HG02852 (cell line): ENCODE measurements around the gene VPS36.
A peak's percentile ranks its signal among the peaks of the same experiment; 100 is the strongest.
"Not testable (repeated sequence)": the region's sequence is repeated elsewhere in the genome, so short reads cannot be mapped to it uniquely, and the experiment has no call there.

ENCODE experiments used
- ATAC-seq: cut with Tn5 transposase; IDR thresholded peaks from one replicate; pipeline ENCODE4 v1.9.1; 2021; ENCODE audit warnings: mild to moderate bottlenecking, moderate library complexity; ENCODE audit not compliant: unreplicated experiment

The VPS36 gene

GRCh38 chr13:52450012-52450792, at the start of gene VPS36:
TSS of gene VPS36 (minus strand) at chr13:52450634. CDS start at chr13:52450594, 40 bp downstream.
- ATAC-seq = peak; percentile 64

- ATAC-seq = not testable (repeated sequence)
Observed at GRCh38 chr13:52497979-52498378, 47.5 kb upstream of the VPS36 start.

- not testable (repeated sequence) for ATAC-seq
Observed at GRCh38 chr13:52494241-52494640, 43.8 kb upstream of the VPS36 start.

GRCh38 chr13:52491015-52491414, 40.6 kb upstream of the VPS36 start:
- ATAC-seq = not testable (repeated sequence)

GRCh38 chr13:52488763-52489162, 38.3 kb upstream of the VPS36 start:
- ATAC-seq = not testable (repeated sequence)

- not testable (repeated sequence) for ATAC-seq
Observed at GRCh38 chr13:52487078-52487477, 36.6 kb upstream of the VPS36 start.

- ATAC-seq = not testable (repeated sequence)
Observed at GRCh38 chr13:52480677-52481428, 30.4 kb upstream of the VPS36 start.

- ATAC-seq = not testable (repeated sequence)
Observed at GRCh38 chr13:52468487-52468886, 18.1 kb upstream of the VPS36 start.

- no peak for ATAC-seq
Observed at GRCh38 chr13:52463526-52463925, 13.1 kb upstream of the VPS36 start.

- peak; percentile 47 for ATAC-seq
Observed at GRCh38 chr13:52461265-52461664, 10.8 kb upstream of the VPS36 start.

GRCh38 chr13:52459668-52460067, 9.2 kb upstream of the VPS36 start:
- no peak for ATAC-seq

- ATAC-seq = peak; percentile 24
Observed at GRCh38 chr13:52455677-52456041, 5.2 kb upstream of the VPS36 start.

- peak; percentile 74 for ATAC-seq
Observed at GRCh38 chr13:52454820-52455676, 4.6 kb upstream of the VPS36 start, which contains the start of gene CKAP2. TSS of gene CKAP2 (plus strand) at chr13:52455478. CDS start at chr13:52455557, 79 bp downstream.

GRCh38 chr13:52454459-52454819, 4.0 kb upstream of the VPS36 start:
- ATAC-seq = peak; percentile 28

GRCh38 chr13:52452470-52452869, 2.0 kb upstream of the VPS36 start:
- ATAC-seq = no peak

- ATAC-seq = no peak
Observed at GRCh38 chr13:52451135-52451804, 836 bp upstream of the VPS36 start.

GRCh38 chr13:52450793-52451116, 321 bp upstream of the VPS36 start:
- no peak for ATAC-seq

GRCh38 chr13:52449331-52450011, 963 bp downstream of the VPS36 start:
- ATAC-seq = no peak

GRCh38 chr13:52447815-52448552, 2.5 kb downstream of the VPS36 start:
- ATAC-seq = no peak
